NCI-H2196 (cell line): ENCODE measurements around the gene DCST1.

ENCODE experiments used
- DNase-seq: peaks from one replicate; lab custom pipeline; 2025; ENCODE audit not compliant: unreplicated experiment; lab: John Stamatoyannopoulos, UW

The DCST1 gene

GRCh38 chr1:155030899-155031298 is 2.7 kb upstream of the DCST1 start:
- no peak for DNase-seq

- DNase-seq, result no peak
Measured at GRCh38 chr1:155032886-155033285, 738 bp upstream of the DCST1 start.

GRCh38 chr1:155034318-155035208 is 939 bp downstream of the DCST1 start:
- DNase-seq, result no peak

GRCh38 chr1:155035936-155036335 is 2.3 kb downstream of the DCST1 start:
- DNase-seq, result no peak

- no peak for DNase-seq
Measured at GRCh38 chr1:155037043-155037442, 3.4 kb downstream of the DCST1 start.

GRCh38 chr1:155037851-155038441 is 4.3 kb downstream of the DCST1 start:
- DNase-seq, result no peak

- no peak for DNase-seq
Measured at GRCh38 chr1:155038602-155039307, 5.1 kb downstream of the DCST1 start.

- no peak for DNase-seq
Measured at GRCh38 chr1:155039308-155039669, 5.7 kb downstream of the DCST1 start.

- DNase-seq, result no peak
Measured at GRCh38 chr1:155040358-155041093, 6.9 kb downstream of the DCST1 start.

- no peak for DNase-seq
Measured at GRCh38 chr1:155042789-155043188, 9.2 kb downstream of the DCST1 start.

- no peak for DNase-seq
Measured at GRCh38 chr1:155043301-155043702, 9.7 kb downstream of the DCST1 start.

- no peak for DNase-seq
Measured at GRCh38 chr1:155043793-155044192, 10.2 kb downstream of the DCST1 start.

- no peak for DNase-seq
Measured at GRCh38 chr1:155044365-155044764, 10.7 kb downstream of the DCST1 start.

- DNase-seq, result peak; percentile 92
Measured at GRCh38 chr1:155044812-155045657, 11.4 kb downstream of the DCST1 start.

GRCh38 chr1:155048449-155049334 is 15.1 kb downstream of the DCST1 start:
- DNase-seq, result no peak

- peak; percentile 55 for DNase-seq
Measured at GRCh38 chr1:155049651-155050559, 16.3 kb downstream of the DCST1 start.

GRCh38 chr1:155050560-155051341 is 17.1 kb downstream of the DCST1 start, which contains the start of gene ADAM15:
ADAM15 (plus strand) TSS chr1:155051316; CDS start chr1:155051387, 71 bp downstream.
- DNase-seq, result peak; percentile 93
